ENCODE measurements around the gene NRXN3. TPM values are rescaled to one million over a fixed set of nuclear protein-coding genes. Genes with fewer than 3 reads are reported as not detected.

NRXN3 gene
- total RNA-seq, 2 donors from 2014 or later = 1.2 to 7.8 TPM

GRCh38 chr14:79279645-79280597 is 1109.7 kb downstream of the NRXN3 start:
- Histone ChIP-seq H3K27ac (no peak overlapping the region), H3K9me3 (no peaks in the 10 kb centered on the region), H3K4me3 (peak overlapping the region; percentile 42), H3K27me3 (no peaks in the 10 kb centered on the region), H3K36me3 (no peaks in the 10 kb centered on the region), H3K9ac (ENCODE audit: low read depth in 2 of 2, low read length in 2 of 2) (peak overlapping the region in 1 of 2 donors; percentile 34), H3K4me1 (no peaks in the 10 kb centered on the region)
- peak; percentile 29 for DNase-seq
- TF ChIP-seq CTCF (IDR thresholded peaks at IDR 0.05) = no peak
- intact Hi-C loops (cut with DNase I) = loop anchor here (10.0 kb wide), 1 partner anchor 265 kb away; no protein-coding TSS in a partner anchor

- no peaks in the 10 kb centered on the region for H3K36me3 ChIP-seq
- DNase-seq = no peak
- no peak for TF ChIP-seq CTCF (IDR thresholded peaks at IDR 0.05)
- no peak overlapping the region for H3K4me3 ChIP-seq
- H3K27ac ChIP-seq = no peak overlapping the region
- intact Hi-C loops (cut with DNase I) = no loop called here
- no peak overlapping the region for H3K9ac ChIP-seq (ENCODE audit: low read depth in 2 of 2, low read length in 2 of 2)
- no peaks in the 10 kb centered on the region for H3K27me3 ChIP-seq
- no peaks in the 10 kb centered on the region for H3K9me3 ChIP-seq
- no peaks in the 10 kb centered on the region for H3K4me1 ChIP-seq
These were observed 1111.3 kb downstream of the NRXN3 start for GRCh38 chr14:79281244-79282152.

- Histone ChIP-seq H3K4me3 (no peak overlapping the region), H3K27ac (no peak overlapping the region)
These were observed 1114.4 kb downstream of the NRXN3 start for GRCh38 chr14:79284621-79285020.

GRCh38 chr14:79285263-79285662 is 1115.1 kb downstream of the NRXN3 start:
- no peak overlapping the region for H3K9ac ChIP-seq (ENCODE audit: low read depth in 2 of 2, low read length in 2 of 2)
- TF ChIP-seq CTCF (IDR thresholded peaks at IDR 0.05) = no peak
- no peaks in the 10 kb centered on the region for H3K4me1 ChIP-seq
- no peak overlapping the region for H3K27ac ChIP-seq
- intact Hi-C loops (cut with DNase I) = no loop called here
- no peaks in the 10 kb centered on the region for H3K27me3 ChIP-seq
- no peak for DNase-seq
- no peaks in the 10 kb centered on the region for H3K9me3 ChIP-seq
- H3K36me3 ChIP-seq = no peaks in the 10 kb centered on the region
- no peak overlapping the region for H3K4me3 ChIP-seq

More at GRCh38 chr14:79284621-79285020, 1114.4 kb downstream of the NRXN3 start:
- no peak for DNase-seq
- Histone ChIP-seq H3K9me3 (no peaks in the 10 kb centered on the region), H3K27me3 (no peaks in the 10 kb centered on the region), H3K36me3 (no peaks in the 10 kb centered on the region), H3K9ac (ENCODE audit: low read depth in 2 of 2, low read length in 2 of 2) (no peak overlapping the region), H3K4me1 (no peaks in the 10 kb centered on the region)
- TF ChIP-seq CTCF (IDR thresholded peaks at IDR 0.05) = no peak
- intact Hi-C loops (cut with DNase I) = no loop called here

GRCh38 chr14:79287976-79288375 is 1117.8 kb downstream of the NRXN3 start:
- intact Hi-C loops (cut with DNase I) = no loop called here
- TF ChIP-seq CTCF (IDR thresholded peaks at IDR 0.05) = no peak
- Histone ChIP-seq H3K9me3 (no peaks in the 10 kb centered on the region), H3K27me3 (no peaks in the 10 kb centered on the region), H3K4me3 (no peak overlapping the region), H3K36me3 (no peaks in the 10 kb centered on the region), H3K9ac (ENCODE audit: low read depth in 2 of 2, low read length in 2 of 2) (no peak overlapping the region), H3K27ac (no peak overlapping the region), H3K4me1 (no peaks in the 10 kb centered on the region)
- DNase-seq = no peak

Data from colonic mucosa (tissue), 4 donors.